ENCODE data around the gene THOC6. TPM values are rescaled to one million over a fixed set of nuclear protein-coding genes. Genes with fewer than 3 reads are reported as not detected.

THOC6 gene
- total and polyA plus RNA-seq, 9 of the 15 experiments (the other 6 are each of a cell fraction or from before 2014, with no cell fraction given), result 2.5 to 65.4 (median 42.3) TPM

GRCh38 chr16:3021449-3022207 lies 2.2 kb upstream of the THOC6 start (continued):
- TF ChIP-seq NCOA2 (IDR thresholded peaks at IDR 0.05; ENCODE audit: partially characterized antibody in 2 of 2), result no peak
- TF ChIP-seq DLX4 (CRISPR knock-in tag; IDR thresholded peaks at IDR 0.05), result no peak
- no peak for TF ChIP-seq CEBPB (tag; IDR thresholded peaks at IDR 0.05)
- TF ChIP-seq MLLT1 (IDR thresholded peaks at IDR 0.05), result no peak
- TF ChIP-seq BCL6 (CRISPR knock-in tag; IDR thresholded peaks at IDR 0.05), result no peak
- peak; percentile 65 to 68; a peak in 1 of 4 replicates for TF ChIP-seq SIN3A (IDR thresholded peaks at IDR 0.05; ENCODE audit: borderline replicate concordance in 2 of 2, control insufficient read depth in 1 of 2, low read depth in 2 of 2, low read length in 2 of 2)
- TF ChIP-seq FOXP1 (CRISPR knock-in tag; IDR thresholded peaks at IDR 0.05), result 0 out of 2 replicates have a peak, but pooled peaks have one; percentile 64
- no peak for TF ChIP-seq PRPF4 (IDR thresholded peaks at IDR 0.05; ENCODE audit: insufficient read depth, low read depth, low read length, poor library complexity, severe bottlenecking)
- no peak for TF ChIP-seq ZNF253 (CRISPR knock-in tag; conservative IDR thresholded peaks at IDR 0.05)
- TF ChIP-seq KDM1A (IDR thresholded peaks at IDR 0.05), result no peak
- TF ChIP-seq RHOXF2B (CRISPR knock-in tag; conservative IDR thresholded peaks at IDR 0.05), result no peak
- TF ChIP-seq MBD2 (IDR thresholded peaks at IDR 0.05; ENCODE audit: borderline replicate concordance, low read depth), result no peak
- no peak for TF ChIP-seq ZNF778 (CRISPR knock-in tag; IDR thresholded peaks at IDR 0.05)
- TF ChIP-seq TAF9B (IDR thresholded peaks at IDR 0.05; ENCODE audit: partially characterized antibody), result no peak
- TF ChIP-seq E2F5 (CRISPR knock-in tag; IDR thresholded peaks at IDR 0.05), result no peak
- no peak for TF ChIP-seq KAT8 (IDR thresholded peaks at IDR 0.05; ENCODE audit: low read depth)
- TF ChIP-seq POLR2B (IDR thresholded peaks at IDR 0.05; ENCODE audit: low read depth, partially characterized antibody), result no peak
- no peak for TF ChIP-seq ATF1 (CRISPR knock-in tag; IDR thresholded peaks at IDR 0.05)
- no peak for TF ChIP-seq ATF1 (tag; IDR thresholded peaks at IDR 0.05)
- TF ChIP-seq HSF4 (CRISPR knock-in tag; IDR thresholded peaks at IDR 0.05; ENCODE audit: borderline replicate concordance), result no peak
- TF ChIP-seq MEIS2 (IDR thresholded peaks at IDR 0.05; ENCODE audit: partially characterized antibody), result no peak
- TF ChIP-seq ZNF408 (CRISPR knock-in tag; IDR thresholded peaks at IDR 0.05; ENCODE audit: low read depth), result no peak
- TF ChIP-seq PREB (CRISPR knock-in tag; IDR thresholded peaks at IDR 0.05), result no peak
- TF ChIP-seq ZNF239 (CRISPR knock-in tag; IDR thresholded peaks at IDR 0.05), result no peak
- no peak for TF ChIP-seq ZBTB43 (CRISPR knock-in tag; IDR thresholded peaks at IDR 0.05)

Measured in K562 (cell line).